ENCODE measurements around the gene MAZ.
"Not testable (repeated sequence)": the region's sequence is repeated elsewhere in the genome, so short reads cannot be mapped to it uniquely, and the experiment has no call there.

MAZ gene

GRCh38 chr16:29825145-29826044 is 19.1 kb downstream of the MAZ start:
- peak; percentile 54 for DNase-seq

- DNase-seq = no peak
Observed at GRCh38 chr16:29826342-29826695, 20.0 kb downstream of the MAZ start.

GRCh38 chr16:29830774-29831173 is 24.4 kb downstream of the MAZ start:
- no peak for DNase-seq

- no peak for DNase-seq
Observed at GRCh38 chr16:29831490-29831889, 25.2 kb downstream of the MAZ start.

- not testable (repeated sequence) for DNase-seq
Observed at GRCh38 chr16:29833219-29833618, 26.9 kb downstream of the MAZ start.

GRCh38 chr16:29834079-29834478 is 27.8 kb downstream of the MAZ start:
- DNase-seq = no peak

- DNase-seq = no peak
Observed at GRCh38 chr16:29835926-29836325, 29.6 kb downstream of the MAZ start.

GRCh38 chr16:29836623-29837022 is 30.3 kb downstream of the MAZ start:
- no peak for DNase-seq

GRCh38 chr16:29837841-29838240 is 31.5 kb downstream of the MAZ start:
- no peak for DNase-seq

GRCh38 chr16:29839822-29840221 is 33.5 kb downstream of the MAZ start:
- no peak for DNase-seq

GRCh38 chr16:29840240-29840639 is 33.9 kb downstream of the MAZ start:
- DNase-seq = no peak

GRCh38 chr16:29841631-29842030 is 35.3 kb downstream of the MAZ start:
- no peak for DNase-seq

- no peak for DNase-seq
Observed at GRCh38 chr16:29842732-29843346, 36.5 kb downstream of the MAZ start.

- no peak for DNase-seq
Observed at GRCh38 chr16:29843931-29844330, 37.6 kb downstream of the MAZ start.

- no peak for DNase-seq
Observed at GRCh38 chr16:29844575-29845331, 38.4 kb downstream of the MAZ start.

GRCh38 chr16:29845656-29846055 is 39.3 kb downstream of the MAZ start:
- DNase-seq = no peak

- DNase-seq = peak; percentile 88
Observed at GRCh38 chr16:29848420-29849297, 42.3 kb downstream of the MAZ start.

- no peak for DNase-seq
Observed at GRCh38 chr16:29849505-29849904, 43.2 kb downstream of the MAZ start.

GRCh38 chr16:29850998-29851397 is 44.7 kb downstream of the MAZ start:
- DNase-seq = no peak

- no peak for DNase-seq
Observed at GRCh38 chr16:29852654-29853053, 46.3 kb downstream of the MAZ start.

GRCh38 chr16:29854520-29855100 is 48.3 kb downstream of the MAZ start:
- DNase-seq = no peak

GRCh38 chr16:29857133-29857760 is 50.9 kb downstream of the MAZ start:
- DNase-seq = no peak

Data from RPMI8226 (cell line).